T follicular helper cell (primary cell): ENCODE measurements around the gene BET1L.
"Not testable (repeated sequence)": the region's sequence is repeated elsewhere in the genome, so short reads cannot be mapped to it uniquely, and the experiment has no call there.

Experiments
- DNase-seq: peaks from one replicate; pipeline ENCODE4 v3.0.0-alpha.2; 2020; ENCODE audit warnings: low read depth

The BET1L gene

GRCh38 chr11:196786-197731 is 10.1 kb downstream of the BET1L start:
- DNase-seq: no peak

- DNase-seq: not testable (repeated sequence)
Observed at GRCh38 chr11:193481-193880, 13.7 kb downstream of the BET1L start.

GRCh38 chr11:192674-193128 is 14.5 kb downstream of the BET1L start, which contains the start of gene SCGB1C1:
TSS of gene SCGB1C1 (plus strand) at chr11:193078. CDS start at chr11:193100, 22 bp downstream.
- not testable (repeated sequence) for DNase-seq

- DNase-seq: not testable (repeated sequence)
Observed at GRCh38 chr11:191490-192478, 15.4 kb downstream of the BET1L start.

- not testable (repeated sequence) for DNase-seq
Observed at GRCh38 chr11:190546-190945, 16.7 kb downstream of the BET1L start.

- not testable (repeated sequence) for DNase-seq
Observed at GRCh38 chr11:189843-190311, 17.3 kb downstream of the BET1L start.

- DNase-seq: not testable (repeated sequence)
Observed at GRCh38 chr11:189200-189783, 17.9 kb downstream of the BET1L start.

GRCh38 chr11:180242-180641 is 27.0 kb downstream of the BET1L start:
- DNase-seq: not testable (repeated sequence)
